ENCODE data around the gene TICRR. TPM values are rescaled to one million over a fixed set of nuclear protein-coding genes. Genes with fewer than 3 reads are reported as not detected.

Gene TICRR
- total RNA-seq, 1 donor from 2014 or later, result 5.2 TPM

DNA sequence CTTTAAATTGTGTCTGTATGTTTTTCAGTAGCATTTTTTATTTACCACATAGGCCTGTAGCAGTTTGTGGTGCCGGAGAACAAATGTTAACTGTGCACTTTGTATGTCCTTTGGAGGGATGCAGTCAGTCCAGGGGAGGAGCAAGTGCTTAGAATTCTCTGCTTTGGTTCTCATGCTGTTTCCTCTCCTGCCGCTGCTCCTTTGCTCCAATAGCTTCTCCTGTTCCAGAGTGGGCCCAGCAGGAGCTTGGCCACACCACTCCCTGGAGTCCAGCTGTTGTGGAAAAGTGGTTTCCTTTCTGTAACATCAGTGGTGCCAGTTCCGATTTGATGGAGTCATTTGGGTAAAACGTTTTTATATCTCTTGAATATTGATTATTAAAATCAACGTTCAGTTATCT lies 16.6 kb downstream of the TICRR start:
- Histone ChIP-seq H3K27me3 (no peaks in the 10 kb centered on the region), H3K27ac (no peak overlapping the region), H3K36me3 (no peaks in the 10 kb centered on the region), H3K4me1 (no peaks in the 10 kb centered on the region), H3K4me3 (no peak overlapping the region), H3K9me3 (no peaks in the 10 kb centered on the region)
- DNase-seq (ENCODE audit: extremely low spot score in 2 of 2), result no peak
- TF ChIP-seq, protein P1, sequence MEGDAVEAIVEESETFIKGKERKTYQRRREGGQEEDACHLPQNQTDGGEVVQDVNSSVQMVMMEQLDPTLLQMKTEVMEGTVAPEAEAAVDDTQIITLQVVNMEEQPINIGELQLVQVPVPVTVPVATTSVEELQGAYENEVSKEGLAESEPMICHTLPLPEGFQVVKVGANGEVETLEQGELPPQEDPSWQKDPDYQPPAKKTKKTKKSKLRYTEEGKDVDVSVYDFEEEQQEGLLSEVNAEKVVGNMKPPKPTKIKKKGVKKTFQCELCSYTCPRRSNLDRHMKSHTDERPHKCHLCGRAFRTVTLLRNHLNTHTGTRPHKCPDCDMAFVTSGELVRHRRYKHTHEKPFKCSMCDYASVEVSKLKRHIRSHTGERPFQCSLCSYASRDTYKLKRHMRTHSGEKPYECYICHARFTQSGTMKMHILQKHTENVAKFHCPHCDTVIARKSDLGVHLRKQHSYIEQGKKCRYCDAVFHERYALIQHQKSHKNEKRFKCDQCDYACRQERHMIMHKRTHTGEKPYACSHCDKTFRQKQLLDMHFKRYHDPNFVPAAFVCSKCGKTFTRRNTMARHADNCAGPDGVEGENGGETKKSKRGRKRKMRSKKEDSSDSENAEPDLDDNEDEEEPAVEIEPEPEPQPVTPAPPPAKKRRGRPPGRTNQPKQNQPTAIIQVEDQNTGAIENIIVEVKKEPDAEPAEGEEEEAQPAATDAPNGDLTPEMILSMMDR (IDR thresholded peaks at IDR 0.05), result no peak
- TF ChIP-seq POLR2A (IDR thresholded peaks at IDR 0.05) (no peak), POLR2AphosphoS5 (IDR thresholded peaks at IDR 0.05; ENCODE audit: insufficient read depth in 1 of 2, low read depth in 1 of 2) (no peak)
- intact Hi-C loops (cut with DNase I), result no loop called here

DNA sequence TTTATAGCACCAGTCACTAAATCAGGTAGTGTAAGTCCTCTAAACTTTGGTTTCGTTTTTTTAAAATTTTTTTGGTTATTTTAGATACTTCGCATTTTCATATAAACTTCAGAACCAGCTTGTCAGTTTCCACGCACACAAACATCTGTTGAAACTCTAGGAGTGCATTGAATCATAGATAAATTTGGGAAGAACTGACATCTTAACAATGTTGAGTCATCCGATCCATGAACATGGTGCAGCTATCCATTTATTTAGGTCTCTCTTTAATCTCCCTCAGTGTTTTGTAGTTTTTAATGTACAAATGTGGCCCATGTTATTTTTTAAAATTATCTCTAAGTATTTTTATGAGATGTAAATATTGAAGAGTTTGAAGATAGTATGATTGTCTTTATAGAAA lies 17.7 kb downstream of the TICRR start:
- TF ChIP-seq POLR2AphosphoS5 (IDR thresholded peaks at IDR 0.05; ENCODE audit: insufficient read depth in 1 of 2, low read depth in 1 of 2) (no peak), POLR2A (IDR thresholded peaks at IDR 0.05) (no peak)
- TF ChIP-seq, protein P1 (IDR thresholded peaks at IDR 0.05), result no peak
- no peaks in the 10 kb centered on the region for H3K36me3 ChIP-seq
- no peaks in the 10 kb centered on the region for H3K4me1 ChIP-seq
- H3K4me3 ChIP-seq, result no peak overlapping the region
- H3K27ac ChIP-seq, result no peak overlapping the region
- no peaks in the 10 kb centered on the region for H3K9me3 ChIP-seq
- H3K27me3 ChIP-seq, result no peaks in the 10 kb centered on the region
- DNase-seq (ENCODE audit: extremely low spot score in 2 of 2), result no peak
- intact Hi-C loops (cut with DNase I), result no loop called here

DNA sequence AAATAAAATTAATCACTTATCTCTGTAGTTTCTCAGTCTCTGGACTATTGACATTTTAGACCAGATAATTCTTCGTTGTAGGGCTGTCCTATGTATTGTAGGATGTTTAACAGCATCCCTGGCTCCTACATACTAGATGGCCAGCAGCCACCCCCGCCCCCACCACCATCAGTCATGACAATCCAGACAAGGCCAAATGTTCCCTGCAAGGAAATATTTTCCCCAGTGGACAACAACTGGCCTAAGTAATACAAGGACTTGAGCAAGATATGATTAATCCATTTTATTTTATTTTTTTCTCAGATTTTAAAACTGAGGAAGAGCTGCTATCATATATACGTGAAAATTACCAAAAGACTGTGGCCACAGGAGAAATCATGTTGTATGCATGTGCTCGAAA lies 23.8 kb downstream of the TICRR start:
- no peaks in the 10 kb centered on the region for H3K4me1 ChIP-seq
- DNase-seq (ENCODE audit: extremely low spot score in 2 of 2), result no peak
- no peak overlapping the region for H3K4me3 ChIP-seq
- intact Hi-C loops (cut with DNase I), result no loop called here
- no peaks in the 10 kb centered on the region for H3K27me3 ChIP-seq
- no peak overlapping the region for H3K27ac ChIP-seq
- H3K9me3 ChIP-seq, result no peaks in the 10 kb centered on the region
- TF ChIP-seq POLR2AphosphoS5 (IDR thresholded peaks at IDR 0.05; ENCODE audit: insufficient read depth in 1 of 2, low read depth in 1 of 2), result no peak
- TF ChIP-seq, protein P1 (IDR thresholded peaks at IDR 0.05), result no peak
- no peak for TF ChIP-seq POLR2A (IDR thresholded peaks at IDR 0.05)
- H3K36me3 ChIP-seq, result no peaks in the 10 kb centered on the region

DNA sequence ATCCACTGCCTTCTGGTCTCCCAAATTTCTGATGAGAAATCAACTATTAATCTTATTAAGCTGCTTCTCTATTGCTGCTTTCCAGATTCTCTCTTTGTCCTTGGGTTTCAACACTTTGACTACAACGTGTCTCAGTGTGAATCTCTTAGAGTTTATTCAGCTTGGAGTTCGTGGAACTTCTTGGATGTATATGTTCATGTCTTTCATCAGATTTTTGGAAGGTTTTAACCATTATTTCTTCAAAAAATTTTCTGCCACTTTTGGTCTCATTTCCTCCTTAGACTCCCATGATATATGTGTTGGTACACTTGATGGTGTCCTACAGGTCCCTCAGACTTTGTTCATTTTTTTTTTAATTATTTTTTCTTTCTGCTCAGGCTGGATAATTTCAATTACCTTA lies 36.0 kb downstream of the TICRR start:
- no peaks in the 10 kb centered on the region for H3K4me1 ChIP-seq
- no peak overlapping the region for H3K27ac ChIP-seq
- TF ChIP-seq, protein P1 (IDR thresholded peaks at IDR 0.05), result no peak
- no peak for TF ChIP-seq POLR2AphosphoS5 (IDR thresholded peaks at IDR 0.05; ENCODE audit: insufficient read depth in 1 of 2, low read depth in 1 of 2)
- TF ChIP-seq POLR2A (IDR thresholded peaks at IDR 0.05), result no peak
- no peak for DNase-seq (ENCODE audit: extremely low spot score in 2 of 2)
- intact Hi-C loops (cut with DNase I), result no loop called here
- no peaks in the 10 kb centered on the region for H3K9me3 ChIP-seq
- no peaks in the 10 kb centered on the region for H3K27me3 ChIP-seq
- H3K4me3 ChIP-seq, result no peak overlapping the region
- no peaks in the 10 kb centered on the region for H3K36me3 ChIP-seq

DNA sequence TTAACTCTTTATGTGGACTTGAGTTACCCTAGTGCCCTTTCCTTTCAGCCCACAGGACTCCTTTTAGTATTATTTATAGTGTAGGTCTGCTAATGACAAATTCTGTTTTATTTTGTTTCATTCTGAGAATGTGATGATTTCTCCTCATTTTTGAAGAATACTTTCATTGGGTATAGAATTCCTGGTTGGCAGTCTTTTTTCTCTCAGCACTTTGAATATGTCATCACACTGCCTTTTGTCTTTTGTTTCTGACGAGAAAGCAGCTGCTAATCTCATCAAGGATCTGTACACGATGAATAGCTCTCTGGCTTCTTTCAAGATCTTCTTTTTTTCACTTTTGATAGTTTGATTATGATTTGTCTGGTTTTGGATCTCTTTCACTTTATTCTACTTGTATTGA lies 37.8 kb downstream of the TICRR start:
- H3K27me3 ChIP-seq, result no peaks in the 10 kb centered on the region
- intact Hi-C loops (cut with DNase I), result no loop called here
- no peak for DNase-seq (ENCODE audit: extremely low spot score in 2 of 2)
- TF ChIP-seq, protein P1 (IDR thresholded peaks at IDR 0.05), result no peak
- TF ChIP-seq POLR2AphosphoS5 (IDR thresholded peaks at IDR 0.05; ENCODE audit: insufficient read depth in 1 of 2, low read depth in 1 of 2) (no peak), POLR2A (IDR thresholded peaks at IDR 0.05) (no peak)
- no peak overlapping the region for H3K27ac ChIP-seq
- H3K36me3 ChIP-seq, result no peaks in the 10 kb centered on the region
- no peaks in the 10 kb centered on the region for H3K9me3 ChIP-seq
- no peak overlapping the region for H3K4me3 ChIP-seq
- no peaks in the 10 kb centered on the region for H3K4me1 ChIP-seq

All from vagina (tissue), 2 donors.